ENCODE data around the gene VTI1A. TPM values are rescaled to one million over a fixed set of nuclear protein-coding genes. Genes with fewer than 3 reads are reported as not detected.

VTI1A gene
- total RNA-seq, 1 experiment from 2014 or later, result 22.0 TPM

GRCh38 chr10:112816033-112816430, 369.0 kb downstream of the VTI1A start:
- H3K27me3 ChIP-seq (ENCODE audit: insufficient read depth, low read length), result no peaks in the 10 kb centered on the region; the same call in 1 of the 2 replicates
- no peak overlapping the region for H4K5ac ChIP-seq (ENCODE audit: insufficient read length, low read depth, low read length)
- H3T11ph ChIP-seq (ENCODE audit: low read length), result no peak overlapping the region
- WGBS (ENCODE audit: extremely low coverage, insufficient read length, low lambda C conversion rate), result no CpG with 5 or more reads among the region's 4 CpGs
- H3K9ac ChIP-seq (ENCODE audit: extremely low read depth, insufficient read length, low read length), result no peak overlapping the region
- H3K4me2 ChIP-seq (ENCODE audit: insufficient read depth, insufficient read length, low read length), result no peak overlapping the region
- H3K4me1 Mint-ChIP-seq, result peaks cover 66 to 69% of the 10 kb centered on the region in 2 experiments
- H2BK5ac ChIP-seq (ENCODE audit: insufficient read length, low read length), result no peak overlapping the region
- H2BK12ac ChIP-seq (ENCODE audit: insufficient read length, low read depth, low read length), result no peak overlapping the region
- H3K4me1 ChIP-seq (ENCODE audit: insufficient read depth, low read length), result peaks cover 12% of the 10 kb centered on the region
- H2BK120ac ChIP-seq (ENCODE audit: low read depth, low read length, poor library complexity, severe bottlenecking), result no peak overlapping the region
- H4K91ac ChIP-seq (ENCODE audit: insufficient read length, low read depth, low read length), result no peak overlapping the region
- H2AK5ac ChIP-seq (ENCODE audit: insufficient read length, low read length), result no peak overlapping the region
- H3K14ac ChIP-seq (ENCODE audit: insufficient read depth, low read length), result no peak overlapping the region
- no peaks in the 10 kb centered on the region for H3K9me3 ChIP-seq (ENCODE audit: control insufficient read depth, low read depth, low read length)
- no peak for DNase-seq
- no peak overlapping the region for H3K56ac ChIP-seq (ENCODE audit: insufficient read length, low read depth, low read length)
- no peak overlapping the region for H4K8ac ChIP-seq (replicated peaks; ENCODE audit: insufficient read length, low read depth, low read length)
- no peak overlapping the region for H3K27ac ChIP-seq (ENCODE audit: insufficient read length, low read depth, low read length)
- H3K27ac Mint-ChIP-seq, result no peak overlapping the region; a peak in 1 of 7 replicates
- no peak for TF ChIP-seq CTCF (conservative IDR thresholded peaks at IDR 0.05)
- H3K79me2 ChIP-seq (ENCODE audit: insufficient read depth, low read length), result no peaks in the 10 kb centered on the region
- H4K20me1 ChIP-seq (ENCODE audit: control insufficient read depth, insufficient read depth, insufficient read length), result no peaks in the 10 kb centered on the region
- H3K27me3 Mint-ChIP-seq (ENCODE audit: low read depth), result peaks cover 9% of the 10 kb centered on the region
- H3K18ac ChIP-seq (ENCODE audit: insufficient read length, low read depth, low read length), result no peak overlapping the region
- no peak overlapping the region for H3K4ac ChIP-seq (ENCODE audit: low read depth, low read length)
- H3K9me3 Mint-ChIP-seq, result no peaks in the 10 kb centered on the region
- no peaks in the 10 kb centered on the region for H3K23me2 ChIP-seq (ENCODE audit: insufficient read length, low read depth, low read length, poor library complexity, severe bottlenecking)
- no peak overlapping the region for H2BK15ac ChIP-seq (ENCODE audit: low read depth, low read length)
- no peak overlapping the region for H3K4me3 Mint-ChIP-seq
- no peak overlapping the region for H2AFZ ChIP-seq (ENCODE audit: low read length)
- no peak overlapping the region for H2BK20ac ChIP-seq (ENCODE audit: low read depth, low read length, poor library complexity, severe bottlenecking)
- H3K23ac ChIP-seq (ENCODE audit: insufficient read length, low read depth, low read length), result no peak overlapping the region
- no peaks in the 10 kb centered on the region for H3K79me1 ChIP-seq (ENCODE audit: insufficient read depth, low read depth, low read length, poor library complexity, severe bottlenecking)
- no peaks in the 10 kb centered on the region; a peak in 2 of 7 replicates for H3K36me3 Mint-ChIP-seq (ENCODE audit: insufficient read depth in 1 of 3, low read depth in 3 of 3)

Data from H9 (cell line).